HG02981 (cell line): ENCODE measurements around the gene PLCB1.
A peak's percentile ranks its signal among the peaks of the same experiment; 100 is the strongest.
"Not testable (repeated sequence)": the region's sequence is repeated elsewhere in the genome, so short reads cannot be mapped to it uniquely, and the experiment has no call there.

ENCODE experiments used
- ATAC-seq: cut with Tn5 transposase; IDR thresholded peaks from one replicate; pipeline ENCODE4 v1.9.1; 2021; ENCODE audit warnings: mild to moderate bottlenecking, moderate library complexity; ENCODE audit not compliant: unreplicated experiment

Gene PLCB1

GRCh38 chr20:8155229-8155628 lies 23.2 kb downstream of the PLCB1 start:
- ATAC-seq, result no peak

DNA sequence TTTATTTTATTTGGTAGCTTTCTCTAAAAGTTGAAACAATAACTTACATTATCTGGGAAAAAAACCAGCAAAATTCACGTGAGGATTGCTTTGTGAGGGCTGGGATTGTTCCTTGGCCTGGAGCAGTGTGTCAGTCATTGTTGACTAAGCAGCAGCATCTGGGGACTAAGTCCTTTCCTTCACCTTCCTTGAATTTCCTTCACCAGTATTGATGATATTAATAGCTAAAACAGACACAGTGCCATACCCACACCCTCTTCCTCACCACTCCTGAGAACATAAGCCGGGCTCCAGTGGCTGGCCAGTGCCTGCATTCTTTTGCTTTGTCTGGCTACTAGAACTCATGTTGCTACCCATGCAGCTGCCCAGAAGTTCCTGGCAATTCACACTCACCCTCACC lies 23.7 kb downstream of the PLCB1 start:
- no peak for ATAC-seq

- ATAC-seq, result peak; percentile 82
Observed at GRCh38 chr20:8156235-8157079, 24.4 kb downstream of the PLCB1 start.

GRCh38 chr20:8159217-8159616 lies 27.2 kb downstream of the PLCB1 start:
- not testable (repeated sequence) for ATAC-seq

- ATAC-seq, result no peak
Observed at GRCh38 chr20:8161264-8162071, 29.4 kb downstream of the PLCB1 start.

DNA sequence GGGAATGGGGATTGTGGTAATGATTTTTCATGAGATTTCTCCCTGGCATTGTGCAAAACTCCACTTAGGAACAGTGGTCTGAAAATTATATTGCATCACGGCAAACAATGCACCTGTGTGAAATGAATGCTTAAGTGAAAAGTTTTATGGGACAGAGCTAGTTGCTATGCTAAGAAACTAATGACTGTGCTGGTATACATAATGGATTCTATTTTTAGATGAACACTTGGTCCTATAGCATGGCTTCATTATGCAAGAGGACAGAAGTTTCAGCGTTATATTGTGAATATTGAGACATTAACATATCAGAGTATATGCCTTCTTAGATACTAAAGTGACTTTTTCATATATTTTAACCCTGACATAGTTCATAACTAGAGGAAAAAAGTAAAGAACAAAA lies 30.5 kb downstream of the PLCB1 start:
- ATAC-seq, result no peak

DNA sequence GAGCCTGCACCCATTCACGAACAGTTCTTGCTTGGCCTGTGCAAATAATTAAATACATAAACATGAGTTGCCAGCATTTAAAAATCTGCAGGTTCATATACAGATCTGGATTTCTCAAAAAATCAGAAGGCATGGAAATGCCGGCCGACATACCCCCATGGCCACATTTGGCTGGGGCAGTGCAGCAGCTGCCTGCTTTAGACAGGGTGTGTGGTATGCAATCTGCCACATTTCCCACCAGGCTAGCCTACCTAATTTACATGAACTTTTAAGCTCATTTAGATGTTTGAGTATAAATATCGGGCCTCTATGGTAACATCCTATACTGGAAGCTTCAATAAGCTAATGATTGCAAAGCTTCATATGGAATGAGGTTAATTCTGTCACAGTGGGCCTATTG lies 31.5 kb downstream of the PLCB1 start:
- ATAC-seq, result no peak

DNA sequence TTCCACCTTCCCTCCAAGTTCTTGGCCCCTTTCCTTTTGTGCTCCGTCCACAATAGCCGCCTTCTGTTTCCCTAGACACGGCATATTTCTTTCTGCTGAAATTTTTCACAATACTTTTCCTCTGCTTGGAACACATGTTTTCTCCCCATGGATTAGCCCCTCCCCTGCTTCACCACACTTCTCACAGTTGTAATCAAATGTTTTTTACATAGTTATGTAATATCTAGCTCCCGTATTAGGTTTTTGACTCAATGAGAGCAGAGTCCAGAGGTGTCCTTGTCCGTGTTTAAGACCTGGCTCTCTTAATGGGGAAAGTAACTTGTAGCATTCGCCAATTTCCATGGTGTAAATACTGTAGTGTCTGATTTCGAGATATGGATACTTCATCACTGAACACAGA lies 34.7 kb downstream of the PLCB1 start:
- ATAC-seq, result no peak

DNA sequence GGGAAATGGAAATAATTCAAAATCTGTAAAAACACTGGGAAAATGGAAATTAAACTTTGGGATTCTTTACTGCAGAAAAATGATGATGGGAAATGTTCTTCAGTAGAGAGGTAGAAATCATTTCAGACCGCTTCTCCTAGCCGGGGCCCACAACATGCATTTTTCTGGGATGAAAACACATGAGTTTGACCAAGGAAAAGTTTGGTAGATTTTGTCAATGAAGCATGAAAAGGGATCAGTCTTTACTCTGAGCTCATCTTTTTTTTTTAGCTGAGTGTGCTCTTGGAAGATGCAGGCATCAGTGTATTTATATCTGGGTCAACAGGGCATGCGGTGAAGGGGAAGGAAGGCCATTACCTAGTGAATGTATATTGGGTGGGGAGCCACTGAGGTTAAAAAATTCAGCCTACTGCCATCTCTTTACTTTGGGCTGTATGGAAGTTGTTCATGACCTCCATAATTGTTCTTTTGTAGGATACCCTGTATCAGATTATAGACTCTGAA lies 36.8 kb downstream of the PLCB1 start:
- ATAC-seq, result no peak

DNA sequence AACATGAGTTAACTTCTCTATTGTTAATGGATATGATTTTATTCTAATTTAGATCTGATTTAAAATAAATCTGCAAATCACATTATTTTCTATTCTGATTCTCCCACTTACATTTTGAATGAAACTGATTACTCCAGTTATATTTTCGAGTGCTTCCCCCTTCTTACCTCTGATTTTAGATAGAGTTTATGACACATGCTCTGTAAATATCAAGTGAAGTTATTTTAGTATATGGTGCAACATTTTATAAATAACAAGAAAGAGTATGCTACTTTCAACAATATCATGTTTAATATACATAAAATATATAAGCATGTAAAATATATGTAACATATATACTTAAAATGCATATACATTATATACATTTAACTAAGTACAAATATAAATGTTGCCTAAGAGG lies 38.9 kb downstream of the PLCB1 start:
- no peak for ATAC-seq

DNA sequence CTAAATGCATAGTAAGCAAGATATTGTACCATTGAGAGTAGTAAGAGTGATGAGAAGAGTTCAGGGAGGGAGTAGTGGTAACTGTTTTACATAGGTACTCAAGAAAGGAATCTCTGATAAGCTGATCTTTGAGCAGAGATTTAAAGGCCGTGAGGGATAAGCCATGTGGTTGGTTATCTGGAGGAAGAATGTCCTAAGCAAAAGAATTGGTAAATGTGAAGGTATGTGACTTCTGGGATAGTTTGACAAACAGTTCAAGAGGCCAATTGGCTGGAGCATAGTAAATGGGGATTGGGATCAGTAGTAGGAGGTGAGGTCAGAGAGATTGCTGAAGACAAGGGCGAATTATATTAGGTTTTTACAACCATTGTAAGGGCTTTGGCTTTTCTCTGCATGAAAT lies 40.1 kb downstream of the PLCB1 start:
- no peak for ATAC-seq

GRCh38 chr20:8175741-8176675 lies 43.9 kb downstream of the PLCB1 start:
- no peak for ATAC-seq

DNA sequence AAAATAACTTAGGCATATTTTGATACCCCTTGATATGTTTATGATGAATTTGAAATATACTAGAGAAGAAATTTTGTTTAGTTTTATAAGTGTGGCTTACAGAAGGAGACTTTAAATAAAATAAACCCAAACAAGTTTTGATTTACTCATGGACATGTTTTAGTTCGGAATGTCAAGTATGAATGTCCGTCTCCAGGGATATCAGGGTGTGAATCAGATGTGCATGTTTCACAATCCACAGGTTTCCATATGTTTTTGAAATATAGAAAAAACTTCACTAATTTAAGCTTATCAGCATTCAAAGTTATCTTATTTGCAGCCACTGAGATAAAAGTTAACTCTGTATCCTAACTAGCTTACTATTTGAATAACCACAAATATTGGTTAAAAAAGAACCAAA lies 51.5 kb downstream of the PLCB1 start:
- no peak for ATAC-seq

- no peak for ATAC-seq
Observed at GRCh38 chr20:8187740-8188139, 55.7 kb downstream of the PLCB1 start.

- ATAC-seq, result no peak
Observed at GRCh38 chr20:8190043-8190880, 58.2 kb downstream of the PLCB1 start.

GRCh38 chr20:8194721-8195120 lies 62.7 kb downstream of the PLCB1 start:
- no peak for ATAC-seq

- ATAC-seq, result no peak
Observed at GRCh38 chr20:8196096-8196495, 64.0 kb downstream of the PLCB1 start.

GRCh38 chr20:8200220-8200619 lies 68.2 kb downstream of the PLCB1 start:
- ATAC-seq, result no peak

- no peak for ATAC-seq
Observed at GRCh38 chr20:8203366-8203765, 71.3 kb downstream of the PLCB1 start.

- ATAC-seq, result no peak
Observed at GRCh38 chr20:8205996-8206395, 73.9 kb downstream of the PLCB1 start.
